Astrocyte (in vitro differentiated cells and primary cell): ENCODE results near the gene TMED6.

Source experiments
- CTCF ChIP-seq: IDR thresholded peaks from 2 replicates; pipeline ENCODE4 v1.5.1; 2011; ENCODE audit warnings: low read depth, mild to moderate bottlenecking, inconsistent platforms, low read length, moderate library complexity; ENCODE audit not compliant: insufficient read depth
- EZH2 ChIP-seq: IDR thresholded peaks from 2 replicates; pipeline ENCODE4 v1.6.1; 2012; ENCODE audit warnings: mild to moderate bottlenecking, low read length, inconsistent platforms; ENCODE audit not compliant: insufficient read depth

GRCh38 chr16:69376393-69377059 is 24.9 kb upstream of the TMED6 start:
- TF ChIP-seq CTCF, result no peak
- no peak for TF ChIP-seq EZH2
